GM21526 (cell line): ENCODE results near the gene ERG.
A peak's percentile ranks its signal among the peaks of the same experiment; 100 is the strongest.

Source experiments
- ATAC-seq: cut with Tn5 transposase; IDR thresholded peaks from one replicate; pipeline ENCODE4 v1.9.1; 2021; ENCODE audit warnings: moderate library complexity; ENCODE audit not compliant: unreplicated experiment, low FRiP score

Gene ERG

DNA sequence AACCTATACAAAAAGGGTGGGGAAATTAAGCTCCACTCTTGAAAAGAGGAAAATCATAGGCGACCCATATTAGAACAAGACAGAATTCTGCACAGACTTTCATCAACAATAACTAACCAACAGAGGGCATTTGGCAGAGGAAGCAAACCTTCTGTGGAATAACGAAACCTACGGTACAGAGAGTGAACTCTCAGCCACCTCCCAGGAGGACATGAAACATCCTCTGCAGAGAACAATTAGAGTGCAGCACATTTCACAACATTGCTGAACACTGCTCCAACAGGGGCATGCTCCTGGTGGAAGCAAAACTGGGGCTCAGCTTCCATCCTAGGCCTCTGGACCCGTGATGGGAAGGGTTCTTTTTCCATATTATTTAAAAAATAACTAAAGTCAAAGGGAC, 130.6 kb downstream of the ERG start:
- no peak for ATAC-seq

DNA sequence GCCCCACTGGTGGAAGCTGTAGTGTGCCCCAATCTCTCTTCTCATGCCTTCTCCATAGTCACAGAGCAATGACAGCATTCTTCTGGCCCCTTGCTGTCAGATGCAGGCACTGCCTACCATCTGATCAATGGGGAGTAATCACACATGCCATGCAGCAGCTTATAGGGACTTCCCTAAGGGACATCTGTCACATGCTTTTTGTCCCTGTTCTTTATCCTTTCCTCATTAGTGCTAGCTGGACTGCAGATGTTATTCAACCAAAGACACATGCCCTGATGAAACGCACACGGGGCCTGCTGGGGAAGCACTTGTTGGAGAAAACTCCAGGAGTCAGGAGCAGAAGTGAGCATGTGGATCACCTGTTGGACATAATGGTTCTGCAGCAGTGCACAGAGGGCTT, 132.8 kb downstream of the ERG start:
- no peak for ATAC-seq

DNA sequence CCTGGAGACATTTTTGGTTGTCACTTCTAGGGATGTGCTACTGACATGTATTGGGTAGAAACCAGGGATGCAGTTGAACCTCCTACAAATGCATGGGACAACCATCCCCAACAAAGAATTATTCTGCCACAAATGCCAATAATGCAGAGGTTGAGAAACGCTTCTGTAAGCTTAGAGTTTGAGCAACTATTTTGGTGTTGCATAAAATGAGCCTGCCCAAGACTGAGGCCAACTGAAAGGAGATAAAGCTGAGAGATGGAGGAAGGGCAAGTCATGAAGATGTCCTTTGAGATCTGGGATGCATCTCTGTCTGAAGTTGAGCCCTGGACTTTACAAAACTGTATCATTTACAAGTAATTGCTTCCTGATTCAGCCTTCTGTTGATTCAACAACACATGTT, 134.6 kb downstream of the ERG start:
- no peak for ATAC-seq

GRCh38 chr21:38361324-38361723, 137.0 kb downstream of the ERG start:
- ATAC-seq: no peak

DNA sequence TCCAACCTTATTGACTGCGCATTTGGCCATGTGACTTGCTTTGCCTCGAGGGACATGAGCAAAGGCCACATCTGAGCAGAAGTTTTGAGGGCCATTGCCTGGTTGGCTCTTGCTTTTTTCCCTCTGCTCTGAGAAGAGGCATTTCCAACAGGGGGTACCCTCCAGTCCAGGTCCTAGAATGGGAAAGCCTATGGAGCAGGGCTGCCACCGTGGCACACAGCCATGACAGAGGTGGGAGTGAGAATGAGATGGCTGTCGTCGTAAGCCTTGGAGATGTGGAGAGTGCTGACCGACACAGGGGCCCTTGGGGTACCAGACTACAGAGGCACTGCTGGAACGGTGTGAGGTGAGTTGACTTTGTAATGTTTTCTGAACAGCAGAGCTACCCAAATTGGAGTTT, 138.4 kb downstream of the ERG start:
- ATAC-seq: no peak

- ATAC-seq: no peak
These were observed 139.2 kb downstream of the ERG start for GRCh38 chr21:38359090-38359489.

DNA sequence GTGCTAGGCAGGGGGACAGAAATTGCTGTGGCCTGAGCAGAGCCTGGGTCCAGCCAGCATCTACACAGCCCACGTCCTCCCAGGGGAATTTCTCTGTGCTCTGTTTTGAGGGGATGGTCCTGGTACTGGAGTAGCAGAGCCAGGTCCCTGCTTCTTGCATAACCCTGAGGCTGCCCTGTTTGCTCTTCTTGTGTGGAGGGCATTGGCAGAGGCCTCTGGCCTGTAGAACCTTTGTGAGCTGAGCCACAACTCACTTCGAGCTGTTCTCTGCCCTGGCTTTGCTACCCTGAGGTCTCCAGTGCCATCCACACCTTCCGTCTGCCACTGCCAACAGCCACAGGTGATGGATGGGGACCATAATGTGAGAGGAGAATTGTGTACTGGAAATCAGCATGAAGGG, 139.6 kb downstream of the ERG start:
- no peak for ATAC-seq

- ATAC-seq: no peak
These were observed 140.2 kb downstream of the ERG start for GRCh38 chr21:38358098-38358497.

DNA sequence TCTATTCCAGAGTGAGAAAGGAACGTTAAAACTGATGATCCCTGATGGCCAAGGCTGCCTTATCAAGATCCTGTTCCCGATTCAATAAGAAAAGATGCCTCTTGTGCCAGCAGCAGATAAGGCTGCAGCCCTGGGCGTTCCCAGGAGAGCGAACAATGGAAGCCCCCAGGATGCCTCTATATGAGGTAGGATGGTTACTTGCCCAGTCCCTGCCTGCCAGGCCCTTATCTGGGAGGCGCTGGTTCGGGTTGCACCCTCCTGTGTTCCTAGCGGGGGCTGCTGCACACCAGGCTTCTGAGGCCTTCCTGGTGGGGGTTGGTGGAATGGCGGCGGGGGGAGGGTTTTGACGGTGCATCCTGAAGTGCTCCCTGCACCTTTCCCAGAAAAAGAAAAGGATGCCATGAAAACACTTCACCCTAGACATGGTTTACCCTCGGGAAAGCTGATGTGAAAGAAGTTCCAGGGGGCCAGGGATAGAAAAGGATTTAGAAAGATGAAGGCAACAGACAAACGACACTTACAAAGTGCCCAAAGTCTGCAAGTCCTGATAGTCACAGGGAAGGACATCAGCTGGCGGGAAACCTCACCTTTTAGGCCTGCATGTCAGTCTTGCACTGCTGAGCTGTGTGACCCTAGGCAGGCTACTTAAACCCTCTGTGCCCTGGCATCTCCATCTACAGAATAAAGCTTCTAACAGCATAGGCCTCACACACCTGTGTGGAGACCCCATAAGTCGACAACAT, 141.2 kb downstream of the ERG start:
- ATAC-seq: no peak

GRCh38 chr21:38355992-38356781, 142.1 kb downstream of the ERG start:
- ATAC-seq: peak; percentile 74

DNA sequence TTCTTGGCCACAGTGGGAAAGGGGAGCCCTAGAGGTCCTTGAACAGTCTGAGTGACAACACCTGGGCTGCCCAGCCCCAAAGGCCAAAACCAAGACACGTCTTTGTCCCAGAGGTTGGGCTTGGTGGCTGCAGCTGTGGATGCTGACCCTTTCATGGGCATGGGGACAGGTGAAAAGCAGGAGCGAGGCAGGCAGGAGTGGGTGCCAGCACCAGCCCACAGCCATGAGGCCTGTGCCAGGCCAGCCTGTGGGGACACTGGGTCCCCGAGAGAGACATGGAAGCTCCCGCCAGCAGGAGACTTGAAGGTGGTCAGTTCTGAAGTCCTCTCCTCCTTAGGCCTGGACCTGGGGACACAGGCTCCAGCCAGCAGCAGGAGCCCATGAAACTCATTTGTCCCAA, 142.9 kb downstream of the ERG start:
- no peak for ATAC-seq

DNA sequence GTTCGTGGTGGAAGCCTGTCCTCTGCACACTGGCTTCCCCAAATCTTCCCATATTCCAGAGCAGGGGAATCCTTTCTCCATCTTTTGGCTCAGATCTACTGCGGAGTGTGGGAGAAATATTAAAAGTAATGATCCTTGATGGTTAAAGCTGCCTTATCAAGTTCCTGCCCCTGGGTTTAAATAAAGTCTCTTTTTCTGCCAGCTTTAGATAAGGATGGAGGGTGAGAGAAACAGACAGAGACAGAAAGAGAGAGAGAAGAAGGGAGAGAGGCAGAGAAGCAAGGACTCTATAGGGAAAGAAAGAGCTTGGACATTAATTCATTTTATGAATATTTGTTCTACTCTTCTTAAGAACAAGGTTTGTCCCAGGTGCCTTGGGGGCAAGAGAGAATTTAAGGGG, 143.5 kb downstream of the ERG start:
- no peak for ATAC-seq

- no peak for ATAC-seq
These were observed 144.0 kb downstream of the ERG start for GRCh38 chr21:38354231-38354630.

- ATAC-seq: no peak
These were observed 145.6 kb downstream of the ERG start for GRCh38 chr21:38352536-38353219.

GRCh38 chr21:38351961-38352521, 146.2 kb downstream of the ERG start:
- ATAC-seq: no peak

GRCh38 chr21:38351176-38351959, 146.9 kb downstream of the ERG start:
- no peak for ATAC-seq

DNA sequence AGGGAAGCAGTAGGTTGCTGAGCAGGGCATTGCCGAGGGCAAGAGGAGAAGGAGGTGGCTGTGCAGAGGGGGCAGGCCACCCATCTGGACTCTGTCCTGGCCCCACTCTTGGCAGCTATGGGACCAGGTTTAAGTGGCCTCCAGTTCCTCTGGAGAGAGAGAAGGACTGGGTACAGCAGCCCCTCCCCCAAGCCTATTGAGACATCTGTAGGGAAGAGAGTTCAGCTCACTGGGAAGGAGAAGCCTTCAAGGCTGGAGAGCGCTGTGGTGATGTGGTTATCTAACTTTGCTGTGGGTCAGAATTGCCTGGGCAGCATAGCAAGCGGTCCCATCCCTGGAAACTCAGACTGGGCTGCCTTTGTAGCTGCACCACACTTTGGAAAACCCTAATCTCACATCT, 147.6 kb downstream of the ERG start:
- ATAC-seq: no peak

GRCh38 chr21:38349977-38350376, 148.3 kb downstream of the ERG start:
- no peak for ATAC-seq

DNA sequence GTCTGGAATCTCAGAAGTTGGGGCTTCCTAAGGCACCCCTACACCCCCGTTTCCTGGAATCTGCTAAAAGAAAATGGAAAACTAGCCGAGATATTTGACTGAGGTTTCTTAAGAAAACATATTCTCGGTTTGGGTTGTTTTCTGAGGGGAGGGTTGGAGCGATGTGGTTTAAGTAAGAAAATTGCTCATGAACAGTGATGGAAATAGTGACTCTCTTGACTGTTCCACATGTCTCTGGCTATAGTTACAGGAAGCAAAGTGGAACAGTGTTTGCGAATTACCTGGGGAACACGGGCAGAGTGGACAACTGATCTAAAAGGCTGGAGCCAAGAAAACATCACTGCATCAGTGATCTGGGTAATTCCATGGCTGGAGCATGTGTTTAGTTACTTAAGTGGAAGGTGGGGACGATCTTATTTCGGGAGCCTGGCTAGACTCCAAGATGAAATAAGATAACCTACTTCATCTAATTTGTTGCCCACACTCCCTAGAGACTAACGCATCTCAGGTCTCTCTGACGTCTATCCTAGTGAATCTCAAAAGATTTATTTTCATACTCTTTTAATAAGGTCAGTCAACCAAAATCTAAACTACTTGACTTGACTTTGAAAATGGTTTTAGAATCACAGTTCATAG, 149.0 kb downstream of the ERG start:
- no peak for ATAC-seq

GRCh38 chr21:38346286-38346685, 152.0 kb downstream of the ERG start:
- ATAC-seq: no peak
